CD4-positive, alpha-beta T cell treated with Interferon gamma for 1 hour (primary cell): ENCODE results near the gene MX2.
"Not testable (repeated sequence)": the region's sequence is repeated elsewhere in the genome, so short reads cannot be mapped to it uniquely, and the experiment has no call there.

ENCODE experiments used
- DNase-seq: peaks from one replicate; pipeline ENCODE4 v3.0.0-alpha.2; 2020

MX2 gene

GRCh38 chr21:41419921-41420862 is 58.4 kb downstream of the MX2 start:
- peak; percentile 66 for DNase-seq

DNA sequence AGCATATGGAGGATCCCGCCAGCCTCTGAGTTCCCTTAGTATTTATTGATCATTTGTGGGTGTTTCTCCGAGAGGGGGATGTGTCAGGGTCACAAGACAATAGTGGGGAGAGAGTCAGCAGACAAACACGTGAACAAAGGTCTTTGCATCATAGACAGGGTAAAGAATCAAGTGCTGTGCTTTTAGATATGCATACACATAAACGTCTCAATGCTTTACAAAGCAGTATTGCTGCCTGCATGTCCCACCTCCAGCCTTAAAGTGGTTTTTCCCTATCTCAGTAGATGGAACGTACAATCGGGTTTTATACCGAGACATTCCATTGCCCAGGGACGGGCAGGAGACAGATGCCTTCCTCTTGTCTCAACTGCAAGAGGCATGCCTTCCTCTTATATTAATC is 59.2 kb downstream of the MX2 start:
- DNase-seq, result not testable (repeated sequence)

DNA sequence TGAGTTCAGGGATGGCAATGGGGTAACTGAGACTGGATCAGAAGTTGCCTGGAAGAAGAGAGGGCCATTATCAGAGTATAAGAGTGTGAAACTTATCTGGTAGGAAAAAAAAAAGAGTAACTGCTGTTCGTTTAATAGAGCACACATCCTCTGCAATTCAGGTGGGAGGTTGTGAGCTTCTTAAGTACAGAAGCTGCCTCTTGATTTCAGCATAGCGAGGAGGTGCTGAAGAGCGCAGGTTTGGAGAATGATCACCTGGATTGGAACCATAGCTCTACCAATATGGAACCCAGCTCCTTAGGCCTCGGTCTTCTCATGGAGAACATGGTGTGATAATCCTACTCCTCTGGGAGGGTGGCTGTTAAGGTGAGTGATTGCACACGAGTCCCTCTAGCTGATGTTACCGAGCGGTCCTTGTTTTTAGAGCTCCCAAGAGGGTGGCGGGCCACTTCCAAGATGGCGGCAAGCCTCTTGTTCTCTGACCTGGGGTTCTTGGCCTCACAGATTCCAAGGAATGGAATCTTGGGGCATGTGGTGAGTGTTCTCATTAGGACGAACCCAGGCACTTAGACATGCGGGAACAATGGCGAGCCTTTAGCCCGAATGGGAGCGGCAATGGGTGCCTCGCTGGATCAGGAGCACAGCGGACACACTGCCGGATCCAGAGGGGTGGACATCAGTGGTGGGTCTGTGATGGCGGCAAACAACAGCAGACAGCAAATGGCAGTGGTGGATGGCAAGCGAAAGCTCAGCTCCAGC is 60.9 kb downstream of the MX2 start:
- no peak for DNase-seq

DNA sequence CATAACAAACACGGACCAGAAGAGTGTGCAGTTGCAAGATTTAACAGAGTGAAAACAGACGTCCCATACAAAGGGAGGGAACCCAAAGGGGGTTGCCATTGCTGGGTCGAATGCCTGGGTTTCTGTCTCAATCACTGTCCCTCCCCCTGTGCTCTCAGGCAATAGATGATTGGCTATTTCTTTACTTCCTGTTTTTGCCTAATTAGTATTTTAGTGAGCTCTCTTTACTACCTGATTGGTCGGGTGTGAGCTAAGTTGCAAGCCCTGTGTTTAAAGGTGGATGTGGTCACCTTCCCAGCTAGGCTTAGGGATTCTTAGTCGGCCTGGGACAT is 61.4 kb downstream of the MX2 start:
- DNase-seq, result not testable (repeated sequence)

DNA sequence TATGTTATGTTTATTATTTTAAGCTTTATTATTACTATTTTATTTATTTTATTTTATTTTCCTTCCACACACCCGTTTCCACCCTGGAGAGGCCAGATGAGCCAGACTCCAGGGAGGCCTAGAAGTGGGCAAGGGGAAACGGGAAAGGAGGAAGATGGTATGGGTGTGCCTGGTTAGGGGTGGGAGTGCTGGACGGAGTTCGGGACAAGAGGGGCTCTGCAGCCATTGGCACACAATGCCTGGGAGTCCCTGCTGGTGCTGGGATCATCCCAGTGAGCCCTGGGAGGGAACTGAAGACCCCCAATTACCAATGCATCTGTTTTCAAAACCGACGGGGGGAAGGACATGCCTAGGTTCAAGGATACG is 63.7 kb downstream of the MX2 start:
- DNase-seq, result no peak

- DNase-seq, result peak; percentile 88
These were observed 64.3 kb downstream of the MX2 start, which contains the start of gene MX1 for GRCh38 chr21:41425954-41426675. Gene MX1, plus strand, starts transcription at chr21:41426239. Its CDS starts 5,832 bp downstream, at chr21:41432071.

DNA sequence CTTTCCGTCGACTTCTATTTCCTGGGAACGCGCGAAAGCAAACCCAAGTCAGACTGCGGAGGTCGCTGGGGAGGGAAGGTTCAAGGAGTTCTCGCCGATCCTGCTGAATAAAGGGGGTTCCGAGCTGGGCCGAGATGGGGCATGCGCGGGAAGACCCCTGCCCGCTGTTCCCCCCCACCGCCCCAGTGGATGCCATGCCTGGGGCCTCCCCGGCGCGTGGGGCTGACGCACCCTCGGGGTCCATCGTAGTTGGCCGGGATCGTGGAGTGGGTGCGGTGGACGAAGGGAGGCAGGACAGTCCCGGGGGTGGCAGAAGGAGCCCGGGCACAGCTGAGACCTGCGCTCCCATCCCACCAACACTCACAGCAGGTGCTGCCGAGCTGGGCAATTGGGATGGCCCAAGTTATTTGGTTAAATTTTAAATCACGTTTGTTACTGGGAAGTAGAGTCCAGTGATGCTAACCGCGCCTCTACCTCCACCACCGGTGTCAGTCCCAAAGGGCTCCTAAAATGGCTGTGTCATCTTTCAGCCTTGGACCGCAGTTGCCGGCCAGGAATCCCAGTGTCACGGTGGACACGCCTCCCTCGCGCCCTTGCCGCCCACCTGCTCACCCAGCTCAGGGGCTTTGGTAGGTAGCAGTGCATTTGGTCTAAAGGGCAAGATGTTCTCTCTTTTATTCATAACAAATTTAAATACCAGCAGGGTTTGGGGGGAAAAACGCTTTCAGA is 65.0 kb downstream of the MX2 start:
- no peak for DNase-seq

GRCh38 chr21:41427556-41427955 is 65.7 kb downstream of the MX2 start:
- no peak for DNase-seq

- DNase-seq, result no peak
These were observed 66.5 kb downstream of the MX2 start for GRCh38 chr21:41428311-41428710.

- DNase-seq, result no peak
These were observed 67.0 kb downstream of the MX2 start for GRCh38 chr21:41428847-41429246.

GRCh38 chr21:41429305-41429704 is 67.5 kb downstream of the MX2 start:
- DNase-seq, result no peak

GRCh38 chr21:41429925-41430491 is 68.2 kb downstream of the MX2 start:
- DNase-seq, result no peak

DNA sequence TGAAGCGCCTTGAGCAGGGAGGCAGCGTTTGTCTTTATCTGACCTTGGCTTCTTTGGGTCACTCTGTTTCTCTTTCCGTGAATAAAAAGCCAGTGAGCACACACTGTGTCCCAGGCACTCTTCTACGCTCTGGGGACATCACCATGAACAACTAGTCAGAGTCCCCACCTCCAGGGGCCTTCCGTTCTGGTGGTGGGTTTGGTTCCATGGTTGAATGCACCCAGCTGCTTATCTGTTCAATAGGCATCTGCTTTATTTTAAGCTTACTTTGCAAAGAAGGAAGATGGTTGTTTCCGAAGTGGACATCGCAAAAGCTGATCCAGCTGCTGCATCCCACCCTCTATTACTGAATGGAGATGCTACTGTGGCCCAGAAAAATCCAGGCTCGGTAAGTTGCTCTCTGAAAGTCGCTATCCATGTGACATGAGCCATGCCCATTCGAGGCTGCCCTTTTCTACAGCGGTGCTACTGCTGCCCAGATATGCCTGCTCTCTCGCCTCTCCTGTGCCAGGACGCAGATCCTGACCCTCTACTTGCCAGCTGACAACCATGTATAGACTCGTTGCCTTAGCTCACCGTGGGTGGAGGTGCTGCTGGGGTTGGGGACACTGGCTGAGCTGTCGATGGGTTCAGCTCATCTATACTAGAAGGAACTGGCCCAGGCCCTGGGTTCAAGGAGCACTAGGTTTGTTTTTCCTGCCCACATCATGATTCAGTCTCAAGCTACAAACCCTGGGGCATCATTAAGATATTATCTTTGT is 70.1 kb downstream of the MX2 start:
- peak; percentile 41 for DNase-seq

GRCh38 chr21:41432562-41433460 is 71.0 kb downstream of the MX2 start:
- no peak for DNase-seq

DNA sequence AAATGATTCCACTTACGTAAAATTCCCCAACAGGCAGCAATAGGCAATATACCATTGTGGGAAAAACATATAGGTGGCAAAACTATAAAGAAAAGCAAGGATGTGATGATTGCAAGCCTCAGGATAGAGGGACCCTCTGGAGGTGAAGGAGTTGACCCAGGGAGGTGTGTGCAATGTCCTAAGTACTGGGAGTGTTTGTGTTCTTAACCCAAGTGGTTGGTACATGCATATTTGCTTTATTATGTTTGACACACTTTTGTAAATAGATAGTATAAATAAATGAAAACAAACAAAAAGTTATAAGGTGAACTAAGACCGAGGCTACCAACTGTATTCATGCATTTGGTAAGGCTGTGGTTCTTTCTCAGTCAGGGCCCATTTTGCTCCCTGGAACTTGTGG is 71.7 kb downstream of the MX2 start:
- no peak for DNase-seq

DNA sequence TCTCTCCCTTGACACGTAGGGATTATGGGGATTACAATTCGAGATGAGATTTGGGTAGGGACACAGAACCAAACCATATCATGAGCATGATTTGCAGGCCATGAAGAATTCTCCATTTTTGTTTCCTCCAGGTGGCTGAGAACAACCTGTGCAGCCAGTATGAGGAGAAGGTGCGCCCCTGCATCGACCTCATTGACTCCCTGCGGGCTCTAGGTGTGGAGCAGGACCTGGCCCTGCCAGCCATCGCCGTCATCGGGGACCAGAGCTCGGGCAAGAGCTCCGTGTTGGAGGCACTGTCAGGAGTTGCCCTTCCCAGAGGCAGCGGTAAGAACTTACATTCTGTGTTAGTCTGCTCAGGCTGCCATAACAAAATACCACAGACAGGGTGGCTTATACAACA is 73.9 kb downstream of the MX2 start:
- no peak for DNase-seq

DNA sequence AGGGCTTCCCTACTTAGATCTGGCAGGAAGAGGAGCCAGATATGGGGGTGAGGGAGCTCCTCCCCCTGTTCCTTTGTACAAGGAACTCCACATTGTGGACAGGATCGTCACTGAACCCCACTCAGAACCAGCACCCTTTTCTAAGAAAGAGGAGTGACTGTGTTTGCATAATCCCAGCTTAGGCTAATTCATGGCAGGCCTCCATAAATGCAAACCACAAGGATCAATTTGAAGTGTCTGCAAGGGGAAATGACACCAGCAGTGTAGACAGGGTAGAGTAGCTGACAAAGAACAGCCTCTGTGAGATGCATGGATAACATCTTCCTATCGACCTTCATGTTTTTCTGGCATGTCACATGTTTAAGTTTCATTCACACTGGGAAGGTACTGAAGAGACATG is 75.9 kb downstream of the MX2 start:
- no peak for DNase-seq

DNA sequence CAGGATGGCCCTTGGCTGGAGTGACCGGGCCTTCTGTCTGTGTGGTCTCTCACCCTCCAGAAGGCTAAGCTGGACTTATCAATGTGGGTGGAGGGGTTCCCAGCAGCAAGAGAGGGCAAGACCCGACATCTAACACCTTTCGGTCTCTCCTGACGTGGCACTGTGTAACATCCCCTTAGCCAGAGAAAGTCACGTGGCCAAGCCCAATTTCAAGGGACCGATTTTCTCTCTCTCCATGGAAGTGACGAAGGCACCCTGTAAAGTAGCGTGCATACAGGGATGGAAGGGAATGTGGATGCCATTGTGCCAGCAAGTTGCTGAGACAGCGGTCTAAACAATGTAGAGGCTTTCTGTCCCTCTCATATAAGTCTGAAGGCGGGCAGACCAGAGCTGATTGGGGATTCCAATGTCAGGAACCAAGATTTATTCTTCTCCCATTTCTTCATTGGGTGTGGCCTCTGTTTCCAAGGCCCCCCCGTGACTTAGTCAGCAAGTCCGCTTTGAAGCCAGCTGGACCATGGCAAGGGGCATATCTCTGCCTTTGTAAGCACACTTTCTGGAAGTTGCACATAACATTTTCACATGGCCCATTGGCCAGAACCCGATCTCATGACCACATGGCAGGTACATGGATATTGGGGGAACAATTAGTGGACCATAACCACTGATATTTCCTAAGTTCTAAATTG is 76.7 kb downstream of the MX2 start:
- DNase-seq, result no peak

DNA sequence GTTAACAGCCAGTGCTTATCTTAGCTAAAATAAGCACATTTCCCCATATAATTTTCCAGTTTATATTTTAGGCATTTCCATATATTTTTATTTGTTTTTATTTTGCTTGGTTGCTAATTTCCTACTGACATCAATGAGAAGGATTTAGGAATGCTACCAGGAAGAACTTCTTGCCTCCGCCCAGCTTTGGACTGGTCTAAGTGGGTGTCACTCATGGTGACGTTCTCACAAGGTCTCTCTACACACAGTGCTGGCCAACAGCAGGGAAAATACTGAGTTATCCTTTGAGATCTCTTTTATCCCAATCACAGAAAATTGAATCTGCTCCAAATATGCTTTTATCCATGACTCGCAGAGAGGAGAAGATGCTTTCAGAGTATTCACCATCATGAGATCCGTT is 77.4 kb downstream of the MX2 start:
- no peak for DNase-seq

- DNase-seq, result no peak
These were observed 79.7 kb downstream of the MX2 start for GRCh38 chr21:41441546-41441945.
